Endodermal cell (in vitro differentiated cells): ENCODE results near the gene LILRB3. TPM values are rescaled to one million over a fixed set of nuclear protein-coding genes. Genes with fewer than 3 reads are reported as not detected.

Source experiments
- DNase-seq: peaks from one replicate; pipeline ENCODE4 v3.0.0-alpha.2; 2017
- H3K27ac ChIP-seq: 2 replicates; pipeline ENCODE4 v1.5.1; 2013; ENCODE audit warnings: mild to moderate bottlenecking, low read depth, low read length, moderate library complexity
- H3K27me3 ChIP-seq: 2 replicates; pipeline ENCODE4 v1.6.1; 2013; ENCODE audit warnings: mild to moderate bottlenecking, low read length, moderate library complexity; ENCODE audit not compliant: insufficient read depth, control insufficient read depth, poor library complexity, severe bottlenecking
- H3K36me3 ChIP-seq: 2 replicates; pipeline ENCODE4 v1.7.0; 2013; ENCODE audit warnings: mild to moderate bottlenecking, low read length, moderate library complexity; ENCODE audit not compliant: control insufficient read depth, insufficient read depth
- H3K4me1 ChIP-seq: one replicate; pipeline ENCODE4 v1.7.0; 2013; ENCODE audit warnings: low read length; ENCODE audit not compliant: control insufficient read depth, insufficient read depth
- H3K4me3 ChIP-seq: 2 replicates; pipeline ENCODE4 v1.5.1; 2013; ENCODE audit warnings: mild to moderate bottlenecking, low read length, moderate library complexity
- H3K9ac ChIP-seq: 2 replicates; pipeline ENCODE4 v1.6.1; 2013; ENCODE audit warnings: mild to moderate bottlenecking, low read length, moderate library complexity; ENCODE audit not compliant: poor library complexity, severe bottlenecking; ENCODE audit errors: extremely low read depth
- H3K9me3 ChIP-seq: 2 replicates; pipeline ENCODE4 v1.6.1; 2013; ENCODE audit warnings: mild to moderate bottlenecking, low read length, moderate library complexity; ENCODE audit not compliant: control insufficient read depth
- H3K27ac Mint-ChIP-seq: 2 replicates; pipeline ENCODE4 v1.8.0; 2020; ENCODE audit warnings: mixed read lengths
- H3K27me3 Mint-ChIP-seq: 2 replicates; pipeline ENCODE4 v1.8.0; 2021; ENCODE audit warnings: mild to moderate bottlenecking, mixed read lengths; ENCODE audit not compliant: insufficient read depth
- H3K36me3 Mint-ChIP-seq: 2 replicates; pipeline ENCODE4 v1.8.0; 2020; ENCODE audit warnings: low read depth, mixed read lengths
- H3K4me1 Mint-ChIP-seq: 2 replicates; pipeline ENCODE4 v1.8.0; 2020; ENCODE audit warnings: mixed read lengths
- H3K4me3 Mint-ChIP-seq: 2 replicates; pipeline ENCODE4 v1.8.0; 2020; ENCODE audit warnings: mild to moderate bottlenecking, moderate library complexity, mixed read lengths
- H3K9me3 Mint-ChIP-seq: 2 replicates; pipeline ENCODE4 v1.8.0; 2020; ENCODE audit warnings: mild to moderate bottlenecking, mixed read lengths
- WGBS, 2 experiments: methylation state at CpG; one replicate each; pipeline versions ENCODE4 v1.1.5 to v1.1.7; 2013; ENCODE audit warnings: missing lambda C conversion rate in 2 of 2, mixed read lengths in 1 of 2; ENCODE audit not compliant: insufficient coverage in 1 of 2, insufficient read length in 1 of 2; 5-methylcytosine and 5-hydroxymethylcytosine counted together
- total RNA-seq, 2 donors: library from RNA; stranded (reverse); fragmentation: NEBNext Ultra II Directional in 1 of 2; extraction: Animal tissue kit (Norgen Biotek cat#: 25700) in 1 of 2; gene quantifications; 2 replicates in 1 of 2; 3 replicates in 1 of 2; pipeline ENCODE4 v1.2.1, GENCODE V29; 2021
- TF ChIP-seq, protein P1 (sequence below): fragments of 200-600 bp; sonication (generic); conservative IDR thresholded peaks from 2 replicates; pipeline ENCODE4 v1.5.0; 2021; ENCODE audit warnings: antibody characterized with exemption, mild to moderate bottlenecking

LILRB3 gene
- total RNA-seq, 2 donors from 2014 or later = not detected

- Histone ChIP-seq H3K27ac (peak overlapping the region; percentile 90), H3K4me3 (no peak overlapping the region), H3K4me1 (no peaks in the 10 kb centered on the region), H3K9me3 (no peaks in the 10 kb centered on the region), H3K27me3 (no peaks in the 10 kb centered on the region), H3K9ac (peak overlapping the region; percentile 25), H3K36me3 (peaks cover 46% of the 10 kb centered on the region)
- H3K4me3 Mint-ChIP-seq = no peak overlapping the region
- H3K4me1 Mint-ChIP-seq = no peaks in the 10 kb centered on the region
- 34 to 52% methylated on average over 7 to 10 of the region's 10 CpGs for WGBS, 2 experiments
- DNase-seq = peak; percentile 97
- peak overlapping the region; percentile 66 for H3K27ac Mint-ChIP-seq
- H3K36me3 Mint-ChIP-seq = peaks cover 47% of the 10 kb centered on the region
- no peaks in the 10 kb centered on the region for H3K27me3 Mint-ChIP-seq
- no peaks in the 10 kb centered on the region for H3K9me3 Mint-ChIP-seq
- TF ChIP-seq, protein P1, sequence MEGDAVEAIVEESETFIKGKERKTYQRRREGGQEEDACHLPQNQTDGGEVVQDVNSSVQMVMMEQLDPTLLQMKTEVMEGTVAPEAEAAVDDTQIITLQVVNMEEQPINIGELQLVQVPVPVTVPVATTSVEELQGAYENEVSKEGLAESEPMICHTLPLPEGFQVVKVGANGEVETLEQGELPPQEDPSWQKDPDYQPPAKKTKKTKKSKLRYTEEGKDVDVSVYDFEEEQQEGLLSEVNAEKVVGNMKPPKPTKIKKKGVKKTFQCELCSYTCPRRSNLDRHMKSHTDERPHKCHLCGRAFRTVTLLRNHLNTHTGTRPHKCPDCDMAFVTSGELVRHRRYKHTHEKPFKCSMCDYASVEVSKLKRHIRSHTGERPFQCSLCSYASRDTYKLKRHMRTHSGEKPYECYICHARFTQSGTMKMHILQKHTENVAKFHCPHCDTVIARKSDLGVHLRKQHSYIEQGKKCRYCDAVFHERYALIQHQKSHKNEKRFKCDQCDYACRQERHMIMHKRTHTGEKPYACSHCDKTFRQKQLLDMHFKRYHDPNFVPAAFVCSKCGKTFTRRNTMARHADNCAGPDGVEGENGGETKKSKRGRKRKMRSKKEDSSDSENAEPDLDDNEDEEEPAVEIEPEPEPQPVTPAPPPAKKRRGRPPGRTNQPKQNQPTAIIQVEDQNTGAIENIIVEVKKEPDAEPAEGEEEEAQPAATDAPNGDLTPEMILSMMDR = peak; percentile 79
Observed at GRCh38 chr19:54179921-54180461, 42.8 kb downstream of the LILRB3 start.

DNA sequence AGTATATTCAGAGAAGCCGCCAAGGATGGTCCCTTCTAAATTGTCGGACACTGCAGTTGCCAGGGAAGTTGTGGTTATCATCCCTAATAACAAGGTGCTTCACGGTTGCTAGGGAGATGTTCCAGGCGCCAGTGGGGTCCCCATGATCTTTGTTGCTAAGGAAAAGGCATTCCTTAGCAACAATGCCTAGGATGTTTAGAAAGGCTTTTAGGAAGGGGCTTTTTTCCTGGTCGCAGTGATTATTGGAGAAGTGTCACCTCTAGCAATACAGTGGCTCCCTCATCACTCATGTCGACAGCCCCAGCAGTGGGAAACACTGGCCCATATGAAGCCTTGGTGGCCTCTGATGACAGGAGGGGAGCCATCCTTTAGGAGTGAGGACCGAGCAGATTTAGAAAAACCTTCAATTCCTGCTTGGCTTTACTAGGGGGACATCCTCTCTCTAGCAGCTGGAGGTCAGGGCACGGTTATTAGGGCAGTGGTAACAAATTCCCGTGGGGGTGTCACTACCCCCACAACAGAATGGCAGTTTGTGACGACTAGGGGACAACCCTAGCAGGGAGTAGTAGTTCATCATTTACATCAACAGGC lies 43.5 kb downstream of the LILRB3 start:
- WGBS, 2 experiments = 83 to 90% methylated on average over 8 to 10 of the region's 10 CpGs
- Mint-ChIP-seq H3K9me3 (no peaks in the 10 kb centered on the region), H3K4me3 (no peak overlapping the region), H3K36me3 (peaks cover 49% of the 10 kb centered on the region), H3K27ac (peak overlapping the region; percentile 48), H3K4me1 (no peaks in the 10 kb centered on the region), H3K27me3 (no peaks in the 10 kb centered on the region)
- TF ChIP-seq, protein P1 = no peak
- Histone ChIP-seq H3K9ac (peak overlapping the region; percentile 0), H3K9me3 (no peaks in the 10 kb centered on the region), H3K4me3 (no peak overlapping the region), H3K27me3 (no peaks in the 10 kb centered on the region), H3K4me1 (no peaks in the 10 kb centered on the region), H3K27ac (peak overlapping the region; percentile 90), H3K36me3 (peaks cover 46% of the 10 kb centered on the region)
- DNase-seq = no peak

DNA sequence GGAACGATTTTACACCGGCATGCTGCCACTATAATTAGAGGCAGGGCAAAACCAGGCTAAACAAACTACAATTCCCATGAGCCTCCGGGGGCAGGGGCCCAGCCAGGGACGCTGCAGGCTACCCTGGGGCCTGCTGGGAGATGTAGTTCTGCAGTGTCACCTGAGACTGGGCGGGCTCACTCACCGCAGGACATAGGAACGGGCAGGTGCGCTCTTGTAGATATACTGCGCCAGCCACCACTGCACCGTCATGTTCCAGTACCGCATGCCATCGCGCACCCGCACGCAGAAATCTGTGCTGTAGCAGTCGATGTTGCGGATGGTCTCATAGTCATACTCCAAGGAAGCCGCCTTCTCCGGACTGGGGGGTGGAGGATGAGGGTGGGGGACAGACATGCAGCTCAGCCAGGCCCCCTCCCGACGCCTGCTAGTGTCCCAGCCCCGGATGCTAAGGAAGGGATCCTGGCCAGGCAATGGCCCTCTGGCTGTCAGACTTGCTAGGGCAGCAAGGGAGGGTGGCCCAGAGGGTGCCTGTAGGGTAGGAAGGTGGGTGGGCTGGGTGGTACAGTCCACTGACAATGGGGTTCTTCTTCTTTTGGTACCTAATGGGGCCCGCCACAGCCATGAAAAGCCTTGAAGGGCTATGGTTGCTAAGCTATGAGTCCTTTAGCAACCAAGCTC lies 44.1 kb downstream of the LILRB3 start:
- H3K27ac Mint-ChIP-seq = no peak overlapping the region
- H3K4me3 Mint-ChIP-seq = no peak overlapping the region
- peak overlapping the region; percentile 90 for H3K27ac ChIP-seq
- H3K4me1 ChIP-seq = no peaks in the 10 kb centered on the region
- no peak overlapping the region for H3K9ac ChIP-seq
- H3K27me3 Mint-ChIP-seq = no peaks in the 10 kb centered on the region
- H3K36me3 Mint-ChIP-seq = peaks cover 43% of the 10 kb centered on the region
- no peaks in the 10 kb centered on the region for H3K27me3 ChIP-seq
- peaks cover 40% of the 10 kb centered on the region for H3K36me3 ChIP-seq
- TF ChIP-seq, protein P1 = no peak
- no peaks in the 10 kb centered on the region for H3K4me1 Mint-ChIP-seq
- H3K9me3 Mint-ChIP-seq = no peaks in the 10 kb centered on the region
- no peak overlapping the region for H3K4me3 ChIP-seq
- WGBS, 2 experiments = 88 to 92% methylated on average over 14 to 23 of the region's 23 CpGs
- H3K9me3 ChIP-seq = no peaks in the 10 kb centered on the region
- DNase-seq = peak; percentile 87
